Gastrocnemius medialis (tissue), 4 donors: ENCODE measurements around the gene CCDC174. TPM values are rescaled to one million over a fixed set of nuclear protein-coding genes. Genes with fewer than 3 reads are reported as not detected.

Source experiments
- ATAC-seq, 2 donors: fragments of 150-250 bp; one replicate each; pipeline ENCODE4 v1.9.1; 2016
- DNase-seq, 2 donors: peaks; one replicate each; pipeline ENCODE4 v3.0.0-alpha.2; 2019
- H3K27ac ChIP-seq, 4 donors: fragments of 200-600 bp; sonication (generic); 1 replicate in 1 of 4; 2 replicates in 3 of 4; pipeline ENCODE4 v1.5.1; 2016 to 2018; ENCODE audit warnings: mild to moderate bottlenecking in 2 of 4, moderate library complexity in 1 of 4
- H3K27me3 ChIP-seq, 3 donors: fragments of 200-600 bp; sonication (generic) in 2 of 3; 1 replicate in 1 of 3; 2 replicates in 2 of 3; pipeline versions ENCODE4 v1.5.1 to v1.6.0; 2016 to 2019; ENCODE audit warnings: mild to moderate bottlenecking in 1 of 3, moderate library complexity in 1 of 3
- H3K36me3 ChIP-seq, 2 donors: fragments of 200-600 bp; sonication (generic) in 1 of 2; one replicate each; pipeline ENCODE4 v1.5.1; 2017 to 2018
- H3K4me1 ChIP-seq, 2 donors: fragments of 200-600 bp; sonication (generic) in 1 of 2; one replicate each; pipeline ENCODE4 v1.5.1; 2016 to 2017; ENCODE audit warnings: mild to moderate bottlenecking in 2 of 2
- H3K4me3 ChIP-seq, 4 donors: fragments of 200-600 bp; sonication (generic) in 3 of 4; 1 replicate in 1 of 4; 2 replicates in 3 of 4; pipeline ENCODE4 v1.5.1; 2016 to 2019; ENCODE audit warnings: mild to moderate bottlenecking in 2 of 4
- H3K9me3 ChIP-seq, 3 donors: fragments of 200-600 bp; sonication (generic) in 2 of 3; 1 replicate in 1 of 3; 2 replicates in 2 of 3; pipeline ENCODE4 v1.5.1; 2016 to 2019
- POLR2A ChIP-seq, 2 donors: fragments of 450-650 bp; IDR thresholded peaks; one replicate each; pipeline ENCODE4 v1.6.1; 2017; ENCODE audit warnings: antibody characterized with exemption in 2 of 2, mild to moderate bottlenecking in 2 of 2, moderate library complexity in 2 of 2
- in situ Hi-C, 4 donors: fragments of 200-750 bp; cut with MboI; loops; one replicate each; pipeline versions ENCODE4 v1.15.0 to v1.8.0; 2017; ENCODE audit warnings: low sequenced_read_pairs in 4 of 4
- intact Hi-C: fragments of 100-400 bp; cut with DNase I; formaldehyde crosslinking; loops from one replicate; pipeline ENCODE4 v1.15.1; 2023; ENCODE audit warnings: low total_unique reads
- total RNA-seq, 4 donors: library from RNA; depleted of rRNA; stranded (reverse); fragments of >200 nt; gene quantifications; one replicate each; pipeline versions ENCODE4 v1.1.0 to v1.2.3, GENCODE V29; 2016
- TF ChIP-seq, protein P1 (sequence below), 5 experiments: fragments of 450-650 bp in 3 of 5; fragments of 200-600 bp in 2 of 5; sonication (generic) in 2 of 5; IDR thresholded peaks in 4 of 5; conservative IDR thresholded peaks in 1 of 5; 1 replicate in 4 of 5; 2 replicates in 1 of 5; pipeline ENCODE4 v1.5.1; 2016 to 2019; ENCODE audit warnings: antibody characterized with exemption in 5 of 5, mild to moderate bottlenecking in 3 of 5, moderate library complexity in 3 of 5

The CCDC174 gene
- total RNA-seq, 4 donors from 2014 or later, result 11.1 to 22.2 (median 14.8) TPM

DNA sequence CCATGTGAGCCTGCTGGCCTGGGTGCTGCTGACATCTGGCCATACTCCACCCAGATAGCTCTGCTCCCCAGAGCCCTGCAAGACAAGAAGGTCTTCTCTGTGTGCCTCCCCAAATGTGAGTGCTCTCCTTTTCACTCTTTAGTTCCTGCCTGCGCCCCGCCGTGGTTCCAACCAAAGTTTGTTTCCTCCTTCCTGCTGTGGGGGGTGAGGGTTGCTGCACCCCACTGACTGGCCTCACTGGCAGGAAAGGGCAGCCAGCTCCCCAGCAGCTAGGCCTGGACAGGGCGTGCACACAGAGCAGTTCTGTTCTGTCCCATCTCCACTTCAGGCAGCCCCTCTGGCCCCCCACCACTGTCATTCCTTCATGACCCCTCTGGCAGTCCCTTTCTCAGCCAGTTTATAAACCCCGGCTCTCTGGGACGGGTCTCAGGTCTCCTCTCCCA lies 5.4 kb upstream of the CCDC174 start:
- H3K27ac ChIP-seq, result no peak overlapping the region
- no peak for TF ChIP-seq POLR2A (IDR thresholded peaks at IDR 0.05)
- no peak overlapping the region for H3K4me3 ChIP-seq
- DNase-seq, result no peak
- H3K36me3 ChIP-seq, result no peaks in the 10 kb centered on the region
- ATAC-seq, result no peak
- H3K9me3 ChIP-seq, result no peaks in the 10 kb centered on the region
- peaks cover under 1 to 13% (median 11%) of the 10 kb centered on the region in 3 donors for H3K27me3 ChIP-seq
- H3K4me1 ChIP-seq, result peaks cover 0 to 6% of the 10 kb centered on the region in 2 donors
- intact Hi-C loops (no loop called here), in situ Hi-C loops (no loop called here)

DNA sequence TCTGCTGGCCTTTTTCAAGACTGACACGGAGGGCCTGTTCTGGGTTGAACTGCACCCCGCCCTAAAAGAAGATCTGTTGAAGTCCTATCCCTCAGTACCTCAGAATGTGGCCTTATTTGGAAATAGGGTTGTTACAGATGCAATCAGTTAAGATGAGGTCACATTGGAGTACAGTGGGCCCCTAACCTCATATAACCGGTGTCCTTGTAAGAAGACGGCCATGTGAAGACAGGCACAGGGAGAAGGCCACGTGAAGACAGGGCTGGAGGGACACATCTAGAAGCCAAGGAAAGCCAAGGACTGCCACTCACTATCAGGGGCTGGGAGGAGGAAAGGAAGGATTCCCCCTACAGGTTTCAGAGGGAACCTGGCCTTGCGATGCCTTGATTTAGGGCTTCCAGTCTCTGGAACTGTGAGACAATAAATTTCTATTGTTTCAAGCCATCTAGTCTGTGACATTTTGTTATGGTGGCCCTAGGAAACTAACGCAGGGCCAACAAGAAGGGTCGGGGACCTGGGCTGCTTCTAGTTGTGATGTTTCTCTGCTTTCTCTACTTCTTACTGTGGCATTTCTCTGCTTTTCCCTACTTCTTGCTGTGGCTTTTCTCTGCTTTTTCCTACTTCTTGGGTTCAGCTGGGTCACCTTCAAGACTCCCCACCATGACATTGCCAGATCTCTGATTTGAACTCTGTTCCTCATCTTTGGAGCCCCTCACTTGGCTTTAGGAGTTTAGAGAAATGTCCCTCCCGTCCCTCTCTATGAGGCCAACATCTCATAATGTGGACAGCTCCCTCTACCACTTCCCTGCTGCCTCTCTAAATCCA lies 4.8 kb upstream of the CCDC174 start:
- DNase-seq (no peak), ATAC-seq (no peak)
- Histone ChIP-seq H3K9me3 (no peaks in the 10 kb centered on the region), H3K4me1 (peaks cover 0 to 6% of the 10 kb centered on the region in 2 donors), H3K4me3 (no peak overlapping the region), H3K27ac (no peak overlapping the region), H3K27me3 (peaks cover 0 to 12% (median 7%) of the 10 kb centered on the region in 3 donors), H3K36me3 (no peaks in the 10 kb centered on the region)
- in situ Hi-C loops (no loop called here), intact Hi-C loops (no loop called here)
- no peak for TF ChIP-seq POLR2A (IDR thresholded peaks at IDR 0.05)
- TF ChIP-seq, protein P1, sequence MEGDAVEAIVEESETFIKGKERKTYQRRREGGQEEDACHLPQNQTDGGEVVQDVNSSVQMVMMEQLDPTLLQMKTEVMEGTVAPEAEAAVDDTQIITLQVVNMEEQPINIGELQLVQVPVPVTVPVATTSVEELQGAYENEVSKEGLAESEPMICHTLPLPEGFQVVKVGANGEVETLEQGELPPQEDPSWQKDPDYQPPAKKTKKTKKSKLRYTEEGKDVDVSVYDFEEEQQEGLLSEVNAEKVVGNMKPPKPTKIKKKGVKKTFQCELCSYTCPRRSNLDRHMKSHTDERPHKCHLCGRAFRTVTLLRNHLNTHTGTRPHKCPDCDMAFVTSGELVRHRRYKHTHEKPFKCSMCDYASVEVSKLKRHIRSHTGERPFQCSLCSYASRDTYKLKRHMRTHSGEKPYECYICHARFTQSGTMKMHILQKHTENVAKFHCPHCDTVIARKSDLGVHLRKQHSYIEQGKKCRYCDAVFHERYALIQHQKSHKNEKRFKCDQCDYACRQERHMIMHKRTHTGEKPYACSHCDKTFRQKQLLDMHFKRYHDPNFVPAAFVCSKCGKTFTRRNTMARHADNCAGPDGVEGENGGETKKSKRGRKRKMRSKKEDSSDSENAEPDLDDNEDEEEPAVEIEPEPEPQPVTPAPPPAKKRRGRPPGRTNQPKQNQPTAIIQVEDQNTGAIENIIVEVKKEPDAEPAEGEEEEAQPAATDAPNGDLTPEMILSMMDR (IDR thresholded peaks at IDR 0.05 in 4 of 5, conservative IDR thresholded peaks at IDR 0.05 in 1 of 5), result no peak

DNA sequence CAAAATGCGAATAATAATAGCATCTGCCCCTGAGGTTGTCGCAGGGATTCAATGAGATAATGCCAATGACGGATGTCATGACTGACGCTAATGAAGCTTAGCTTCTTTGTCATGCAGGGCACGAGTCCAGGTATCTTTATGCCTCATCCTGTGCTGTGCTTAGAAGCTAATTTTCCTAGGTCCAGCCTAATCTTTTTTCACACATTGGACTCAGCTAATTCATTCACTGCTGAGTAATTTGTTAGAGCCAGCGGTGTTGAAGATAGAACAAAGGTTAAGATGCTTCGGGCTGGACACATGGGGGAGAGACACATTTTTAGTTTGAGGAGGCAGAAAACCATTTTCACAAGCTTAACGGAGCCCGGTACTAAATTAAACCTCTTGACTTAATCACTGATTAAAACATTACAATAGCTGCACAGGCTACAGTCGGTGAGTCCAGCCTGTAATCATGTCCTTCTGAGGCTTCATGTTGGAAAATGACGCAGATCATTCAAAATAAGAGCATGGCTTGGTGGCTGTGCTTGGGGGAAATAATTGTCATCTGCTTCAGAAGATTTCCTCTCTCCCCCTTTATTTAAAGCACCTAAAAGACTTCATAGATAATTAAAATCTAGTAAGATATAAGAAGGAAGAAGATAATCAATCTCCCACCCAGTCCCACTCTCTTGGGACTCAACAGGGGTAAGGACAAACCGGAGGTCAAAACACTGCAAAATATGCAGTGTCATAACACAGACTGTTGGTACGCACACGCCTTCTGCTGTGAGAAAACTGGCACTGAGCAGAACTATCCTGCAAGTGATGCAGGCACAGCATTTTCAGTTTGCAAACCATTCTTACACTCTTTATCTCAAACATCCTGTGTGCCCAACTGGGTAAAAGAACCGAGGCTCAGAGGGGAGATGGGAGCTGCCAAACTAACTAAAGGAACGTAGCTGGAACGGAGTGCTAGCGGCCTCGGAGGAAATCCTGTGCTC lies 3.3 kb upstream of the CCDC174 start:
- Histone ChIP-seq H3K4me1 (peaks cover 12 to 17% of the 10 kb centered on the region in 2 donors), H3K36me3 (no peaks in the 10 kb centered on the region), H3K9me3 (no peaks in the 10 kb centered on the region), H3K27me3 (peaks cover 0 to 3% (median 0%) of the 10 kb centered on the region in 3 donors), H3K27ac (no peak overlapping the region), H3K4me3 (no peak overlapping the region)
- intact Hi-C loops, result no loop called here
- ATAC-seq, result no peak
- no peak for DNase-seq
- TF ChIP-seq, protein P1 (IDR thresholded peaks at IDR 0.05 in 4 of 5, conservative IDR thresholded peaks at IDR 0.05 in 1 of 5), result no peak
- TF ChIP-seq POLR2A (IDR thresholded peaks at IDR 0.05), result no peak
- in situ Hi-C loops, result no loop called here

DNA sequence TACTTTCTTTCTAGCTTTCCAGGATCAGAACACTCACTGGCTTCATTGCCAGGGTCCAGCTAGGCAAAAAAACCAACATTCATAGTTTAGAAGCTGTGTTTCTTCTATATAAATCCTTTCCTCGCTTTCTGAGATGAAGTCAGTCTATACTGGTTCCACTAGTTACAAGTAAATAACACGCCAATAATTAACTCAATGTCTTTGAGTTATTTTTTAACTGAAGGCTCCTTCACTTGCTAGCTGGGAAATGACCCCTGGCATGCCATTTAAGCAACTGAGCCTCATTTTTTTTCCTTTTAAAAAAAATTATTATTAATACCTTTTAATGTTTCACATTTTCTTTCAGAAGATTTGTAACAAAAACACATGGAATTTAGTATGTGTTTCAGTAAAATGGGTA lies 2.1 kb upstream of the CCDC174 start:
- Histone ChIP-seq H3K4me1 (peaks cover 21 to 26% of the 10 kb centered on the region in 2 donors), H3K27me3 (no peaks in the 10 kb centered on the region), H3K36me3 (peaks cover 0 to 5% of the 10 kb centered on the region in 2 donors), H3K4me3 (no peak overlapping the region), H3K27ac (no peak overlapping the region), H3K9me3 (no peaks in the 10 kb centered on the region)
- TF ChIP-seq, protein P1 (IDR thresholded peaks at IDR 0.05 in 4 of 5, conservative IDR thresholded peaks at IDR 0.05 in 1 of 5), result no peak
- TF ChIP-seq POLR2A (IDR thresholded peaks at IDR 0.05), result no peak
- intact Hi-C loops (no loop called here), in situ Hi-C loops (no loop called here)
- ATAC-seq (no peak), DNase-seq (no peak)
